CD4-positive, alpha-beta T cell treated with Interleukin-4 for 4 hours (primary cell): ENCODE data around the gene OTOP1.
"Not testable (repeated sequence)": the region's sequence is repeated elsewhere in the genome, so short reads cannot be mapped to it uniquely, and the experiment has no call there.

Experiments used
- DNase-seq: peaks from one replicate; pipeline ENCODE4 v3.0.0-alpha.2; 2020

OTOP1 gene

DNA sequence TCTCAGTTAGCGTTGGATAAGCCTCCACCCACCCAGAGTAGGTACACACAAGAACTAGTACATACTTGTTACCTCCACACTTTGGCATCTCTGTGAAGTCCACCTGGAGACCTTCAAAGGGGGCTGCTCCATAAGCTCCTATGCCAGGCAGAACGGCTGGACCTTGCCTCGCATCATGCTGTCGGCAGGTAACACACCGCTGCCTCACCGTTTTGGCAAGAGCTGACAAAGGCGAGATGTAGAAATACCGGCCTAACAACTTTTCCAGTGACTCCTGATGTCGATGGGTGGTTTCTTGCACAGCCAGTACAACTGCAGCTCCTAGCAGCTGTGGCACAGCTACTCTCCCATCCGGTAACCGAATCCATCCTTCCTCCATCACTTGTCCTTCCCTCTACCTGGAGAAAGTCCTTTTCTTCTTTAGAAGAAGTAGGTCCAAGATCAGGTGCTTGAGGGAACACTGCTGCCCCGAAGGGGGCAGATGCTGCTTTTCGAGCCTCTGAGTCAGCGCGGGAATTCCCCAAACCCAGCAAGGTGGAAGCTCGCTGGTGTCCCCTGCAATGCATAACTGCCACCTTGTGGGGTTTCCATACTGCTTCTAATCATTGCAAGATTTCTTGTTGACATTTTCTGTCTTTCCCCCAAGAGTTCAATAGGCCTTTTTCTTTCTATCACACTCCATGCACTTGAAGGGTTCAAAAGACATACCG, 65.6 kb downstream of the OTOP1 start:
- DNase-seq = not testable (repeated sequence)

- peak; percentile 11 for DNase-seq
Observed at GRCh38 chr4:4145622-4146021, 81.1 kb downstream of the OTOP1 start.

GRCh38 chr4:4143376-4143775, 83.4 kb downstream of the OTOP1 start:
- not testable (repeated sequence) for DNase-seq

DNA sequence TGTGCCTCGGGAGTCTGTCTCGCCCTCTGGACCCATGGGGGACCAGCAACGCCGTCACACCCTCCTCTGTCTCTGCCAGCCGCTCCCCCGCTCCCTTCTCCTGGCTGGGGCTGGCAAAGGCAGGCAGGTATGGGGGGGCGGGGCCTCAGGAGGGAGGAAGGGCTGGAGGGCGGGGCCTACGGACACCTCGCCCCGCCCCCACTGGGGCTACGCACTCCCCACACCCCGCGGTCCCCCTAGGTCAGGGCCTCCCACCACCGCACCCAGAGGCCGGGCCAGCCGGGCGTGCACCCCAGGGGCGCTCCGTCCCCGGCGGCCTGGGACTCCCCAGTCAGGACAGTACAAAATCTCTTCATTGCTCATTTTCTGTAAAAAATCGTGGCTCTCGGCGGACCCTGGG, 84.0 kb downstream of the OTOP1 start:
- DNase-seq = not testable (repeated sequence)

- not testable (repeated sequence) for DNase-seq
Observed at GRCh38 chr4:4141186-4141585, 85.5 kb downstream of the OTOP1 start.
